ENCODE measurements around the gene RBPJ. TPM values are rescaled to one million over a fixed set of nuclear protein-coding genes. Genes with fewer than 3 reads are reported as not detected.

The RBPJ gene
- polyA plus RNA-seq, 3 donors = 75.3 to 177 (median 128) TPM

GRCh38 chr4:26275281-26275680 lies 45.5 kb upstream of the RBPJ start:
- Mint-ChIP-seq H3K9me3 (peaks cover 0 to 2% (median 0%) of the 10 kb centered on the region in 7 donors), H3K27ac (peak overlapping the region; percentile 87 to 97 (median 95)), H3K27me3 (ENCODE audit: low read depth in 3 of 3) (peaks cover 0 to 2% (median 2%) of the 10 kb centered on the region in 3 donors), H3K4me1 (peaks cover 67% of the 10 kb centered on the region), H3K36me3 (no peaks in the 10 kb centered on the region), H3K4me3 (peak overlapping the region; percentile 45 to 51)
- H3K36me3 ChIP-seq (replicated peaks in 1 of 2; ENCODE audit: control insufficient read depth in 1 of 2, insufficient read depth in 2 of 2, low read length in 2 of 2) = no peaks in the 10 kb centered on the region
- H3K9me3 ChIP-seq (replicated peaks in 1 of 2; ENCODE audit: control insufficient read depth in 1 of 2, insufficient read depth in 1 of 2, low read length in 2 of 2) = no peaks in the 10 kb centered on the region
- peak overlapping the region; percentile 74 for H3K4me2 ChIP-seq (replicated peaks; ENCODE audit: extremely low read depth, low read length, poor library complexity, severe bottlenecking)
- H3K27me3 ChIP-seq (ENCODE audit: control insufficient read depth in 2 of 2, insufficient read depth in 2 of 2, low read length in 2 of 2) = no peaks in the 10 kb centered on the region
- no peaks in the 10 kb centered on the region for H4K20me1 ChIP-seq (ENCODE audit: insufficient read depth, low read length)
- peaks cover 70 to 80% of the 10 kb centered on the region in 2 donors for H3K4me1 ChIP-seq (ENCODE audit: control insufficient read depth in 1 of 2, insufficient read depth in 2 of 2, low read length in 2 of 2)
- H3K9ac ChIP-seq (ENCODE audit: insufficient read depth, low read length, poor library complexity, severe bottlenecking) = peak overlapping the region; percentile 35
- H3K27ac ChIP-seq (ENCODE audit: low read depth in 1 of 2, low read length in 2 of 2) = peak overlapping the region; percentile 52 to 88
- H3K4me3 ChIP-seq (replicated peaks in 1 of 3; ENCODE audit: low read depth in 2 of 3, low read length in 3 of 3) = peak overlapping the region in 1 of 3 experiments; percentile 71
- intact Hi-C loops (cut with micrococcal nuclease) = no loop called here
- peaks cover 11% of the 10 kb centered on the region for H3K79me2 ChIP-seq (ENCODE audit: insufficient read depth, low read length)
- WGBS (ENCODE audit: insufficient coverage) = 89% methylated on average over 1 of the region's 7 CpGs
- peak in 2 of 3 donors; percentile 41 to 64 for DNase-seq
- H2AFZ ChIP-seq (ENCODE audit: insufficient read depth, low read depth, low read length, poor library complexity, severe bottlenecking) = peak overlapping the region; percentile 43
- no peak for TF ChIP-seq CTCF (IDR thresholded peaks at IDR 0.05)

GRCh38 chr4:26279446-26279845 lies 41.4 kb upstream of the RBPJ start:
- no peaks in the 10 kb centered on the region for H3K27me3 ChIP-seq (ENCODE audit: control insufficient read depth in 2 of 2, insufficient read depth in 2 of 2, low read length in 2 of 2)
- H3K4me1 Mint-ChIP-seq = peaks cover 29% of the 10 kb centered on the region
- H3K36me3 ChIP-seq (replicated peaks in 1 of 2; ENCODE audit: control insufficient read depth in 1 of 2, insufficient read depth in 2 of 2, low read length in 2 of 2) = no peaks in the 10 kb centered on the region
- no peak overlapping the region for H3K4me3 ChIP-seq (replicated peaks in 1 of 3; ENCODE audit: low read depth in 2 of 3, low read length in 3 of 3)
- no peak overlapping the region for H3K4me2 ChIP-seq (replicated peaks; ENCODE audit: extremely low read depth, low read length, poor library complexity, severe bottlenecking)
- WGBS (ENCODE audit: insufficient coverage) = 89% methylated on average over 10 of the region's 13 CpGs
- no peaks in the 10 kb centered on the region for H3K36me3 Mint-ChIP-seq
- H3K4me3 Mint-ChIP-seq = no peak overlapping the region
- H3K4me1 ChIP-seq (ENCODE audit: control insufficient read depth in 1 of 2, insufficient read depth in 2 of 2, low read length in 2 of 2) = peaks cover 31 to 40% of the 10 kb centered on the region in 2 donors
- H3K9me3 ChIP-seq (replicated peaks in 1 of 2; ENCODE audit: control insufficient read depth in 1 of 2, insufficient read depth in 1 of 2, low read length in 2 of 2) = no peaks in the 10 kb centered on the region
- TF ChIP-seq CTCF (IDR thresholded peaks at IDR 0.05) = no peak
- H4K20me1 ChIP-seq (ENCODE audit: insufficient read depth, low read length) = no peaks in the 10 kb centered on the region
- peaks cover 0 to 2% (median 0%) of the 10 kb centered on the region in 7 donors for H3K9me3 Mint-ChIP-seq
- no peak overlapping the region for H3K9ac ChIP-seq (ENCODE audit: insufficient read depth, low read length, poor library complexity, severe bottlenecking)
- no peak overlapping the region for H3K27ac ChIP-seq (ENCODE audit: low read depth in 1 of 2, low read length in 2 of 2)
- H3K27ac Mint-ChIP-seq = peak overlapping the region in 1 of 7 donors; percentile 13
- no peak overlapping the region for H2AFZ ChIP-seq (ENCODE audit: insufficient read depth, low read depth, low read length, poor library complexity, severe bottlenecking)
- DNase-seq = no peak
- peaks cover 0 to 2% (median 2%) of the 10 kb centered on the region in 3 donors for H3K27me3 Mint-ChIP-seq (ENCODE audit: low read depth in 3 of 3)
- intact Hi-C loops (cut with micrococcal nuclease) = no loop called here
- H3K79me2 ChIP-seq (ENCODE audit: insufficient read depth, low read length) = peaks cover 9% of the 10 kb centered on the region
